Subcutaneous adipose tissue (tissue), 4 donors: Measurements from ENCODE around the gene TBC1D5. TPM values are rescaled to one million over a fixed set of nuclear protein-coding genes. Genes with fewer than 3 reads are reported as not detected.

Experiments
- CTCF ChIP-seq: fragments of 450-650 bp; IDR thresholded peaks from one replicate; pipeline ENCODE4 v1.5.1; 2016; ENCODE audit warnings: low read depth, mild to moderate bottlenecking, control low read depth, antibody characterized with exemption, moderate library complexity
- total RNA-seq, 4 donors: library from RNA; depleted of rRNA; stranded (reverse); fragments of >200 nt; gene quantifications; one replicate each; pipeline ENCODE4 v1.1.0, GENCODE V29; 2016

Gene TBC1D5
- total RNA-seq, 4 donors from 2014 or later = 76.3 to 91.1 (median 81.3) TPM

- TF ChIP-seq CTCF = no peak
Measured at GRCh38 chr3:17194116-17194515, 548.3 kb downstream of the TBC1D5 start.

GRCh38 chr3:17192995-17193394 is 549.4 kb downstream of the TBC1D5 start:
- no peak for TF ChIP-seq CTCF

- no peak for TF ChIP-seq CTCF
Measured at GRCh38 chr3:17190353-17191078, 551.9 kb downstream of the TBC1D5 start.

DNA sequence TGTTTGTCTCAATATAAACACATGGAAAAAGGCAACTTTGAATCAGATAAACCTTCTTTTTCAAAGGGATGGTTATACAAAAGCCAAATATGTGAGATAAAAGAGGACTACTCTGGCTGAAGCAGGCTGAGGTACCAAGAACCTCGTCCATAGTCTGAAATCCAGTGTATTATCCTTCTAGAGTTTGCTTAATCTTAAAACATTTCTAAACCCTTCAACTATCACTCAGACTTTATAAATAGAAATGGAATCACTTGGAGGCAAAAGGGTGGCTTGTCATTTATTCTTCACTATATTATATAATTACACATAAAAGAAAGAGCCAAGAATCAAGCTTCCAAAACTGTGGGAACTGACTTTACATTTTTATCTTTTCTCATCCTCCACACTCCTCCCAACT is 554.1 kb downstream of the TBC1D5 start:
- TF ChIP-seq CTCF = no peak

DNA sequence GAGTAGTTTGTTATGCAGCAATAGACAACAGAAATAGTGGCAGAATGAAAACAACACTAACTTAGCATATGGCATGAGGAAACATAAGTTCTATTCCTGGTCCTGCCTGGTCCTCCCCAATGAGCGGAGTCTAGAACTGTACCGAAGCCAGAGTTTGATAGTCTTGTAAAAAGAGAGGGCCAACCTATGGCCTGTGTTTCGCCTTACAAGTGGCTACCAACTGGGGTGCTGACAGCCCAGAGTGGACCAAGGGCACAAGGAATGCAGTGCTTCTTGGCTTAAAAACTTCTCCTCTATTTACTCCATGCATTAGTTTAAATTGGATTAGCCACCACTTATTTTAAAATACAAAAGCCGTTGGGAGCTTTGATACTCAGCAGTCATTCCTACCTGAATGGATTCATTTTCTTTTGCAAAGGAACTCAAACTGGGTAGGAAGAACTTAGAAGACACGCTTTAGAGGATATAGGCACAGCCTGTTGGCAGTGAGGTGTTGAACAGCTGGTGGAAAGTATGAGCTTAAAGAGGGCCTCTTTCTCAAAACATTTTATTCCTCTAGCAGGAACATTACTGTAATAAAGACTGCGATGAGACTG is 554.7 kb downstream of the TBC1D5 start:
- no peak for TF ChIP-seq CTCF

DNA sequence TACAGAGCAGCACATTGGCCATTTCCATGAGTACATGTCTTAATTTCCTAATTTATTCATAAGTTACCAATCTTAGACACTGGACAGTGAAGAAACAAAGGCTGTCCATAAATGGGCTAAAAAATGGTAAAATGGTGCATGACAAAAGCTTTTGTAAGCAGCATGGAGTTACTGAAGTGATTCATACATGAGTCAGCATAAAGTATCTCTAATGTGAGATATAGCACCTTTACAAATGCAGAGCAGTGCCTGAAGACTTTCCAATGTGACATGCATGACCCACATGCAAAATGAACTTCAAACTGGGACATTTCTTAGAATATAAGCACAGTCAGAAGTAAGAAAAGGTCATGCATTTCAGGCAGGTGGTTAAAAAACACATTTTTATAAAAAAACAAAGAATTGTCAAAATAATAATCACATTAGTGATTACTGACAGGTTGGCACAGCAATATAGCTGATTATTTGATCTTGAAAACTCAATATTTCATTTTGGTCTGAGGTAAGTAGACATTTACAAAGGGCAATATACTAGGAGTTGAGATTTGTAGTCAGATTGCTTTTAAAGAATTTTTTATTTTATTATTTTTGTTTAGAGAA is 558.4 kb downstream of the TBC1D5 start:
- no peak for TF ChIP-seq CTCF

- no peak for TF ChIP-seq CTCF
Measured at GRCh38 chr3:17182166-17182565, 560.3 kb downstream of the TBC1D5 start.
